ENCODE data around the gene PALD1.
A peak's percentile ranks its signal among the peaks of the same experiment; 100 is the strongest.

The PALD1 gene

DNA sequence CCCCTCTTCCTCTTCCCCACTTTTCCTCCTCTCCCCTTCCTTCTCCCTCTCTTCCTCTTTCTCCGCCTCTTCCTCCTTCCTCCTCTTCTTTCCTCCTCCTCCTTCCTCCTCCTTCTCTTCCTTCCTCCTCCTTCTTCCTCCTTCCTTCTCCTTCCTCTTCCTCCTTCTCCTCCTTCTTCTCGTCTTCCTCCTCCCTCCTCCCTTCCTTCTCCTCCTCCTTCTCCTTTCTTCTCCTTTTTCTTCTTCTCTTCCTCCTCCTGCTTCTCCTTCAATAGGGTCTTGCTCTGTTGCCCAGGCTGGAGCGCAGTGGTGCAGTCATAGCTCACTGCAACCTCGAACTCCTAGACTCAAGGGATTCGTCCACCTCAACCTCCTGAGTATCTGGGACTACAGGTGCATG, 56.9 kb downstream of the PALD1 start:
- no peak for DNase-seq (ENCODE audit: low spot score)

- DNase-seq (ENCODE audit: low spot score) = no peak
Measured at GRCh38 chr10:70536196-70536861, 57.8 kb downstream of the PALD1 start.

DNA sequence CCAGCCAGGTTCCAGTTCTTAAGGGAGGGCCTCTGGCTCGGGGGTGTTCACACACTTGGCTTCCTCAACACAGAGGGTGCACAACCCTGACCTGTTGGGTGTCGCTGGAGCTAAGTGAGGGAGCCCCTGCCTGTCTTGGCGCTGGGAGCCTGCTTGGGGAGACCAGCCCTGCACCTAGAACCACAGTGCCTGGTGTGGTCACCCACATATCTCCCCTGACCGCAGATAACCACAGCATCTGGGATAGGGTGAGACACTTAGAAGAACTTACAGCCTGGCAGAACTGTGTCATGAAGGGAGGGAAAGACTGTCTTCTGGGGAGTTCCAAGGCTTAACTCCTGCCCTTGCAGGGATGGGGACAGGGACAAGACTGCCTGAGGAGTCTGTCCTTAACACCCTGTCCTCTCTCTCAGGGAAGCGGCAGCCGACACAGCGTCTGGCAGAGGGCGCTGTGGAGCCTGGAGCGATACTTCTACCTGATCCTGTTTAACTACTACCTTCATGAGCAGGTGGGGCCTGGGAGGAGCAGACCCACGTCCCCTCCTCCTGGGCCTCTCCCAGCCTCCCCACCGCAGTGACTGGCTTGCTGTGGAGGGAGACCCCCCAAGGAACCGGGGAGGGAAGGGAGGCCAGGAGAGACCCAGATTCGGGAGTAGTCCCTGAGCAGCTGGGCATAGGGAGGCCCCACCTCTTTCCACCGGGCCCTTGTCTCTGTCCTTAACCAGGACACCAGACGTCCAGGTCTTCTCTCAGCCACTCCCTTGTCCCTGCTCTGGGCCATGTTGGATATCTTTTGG, 59.0 kb downstream of the PALD1 start:
- peak; percentile 81 for DNase-seq (ENCODE audit: low spot score)

DNA sequence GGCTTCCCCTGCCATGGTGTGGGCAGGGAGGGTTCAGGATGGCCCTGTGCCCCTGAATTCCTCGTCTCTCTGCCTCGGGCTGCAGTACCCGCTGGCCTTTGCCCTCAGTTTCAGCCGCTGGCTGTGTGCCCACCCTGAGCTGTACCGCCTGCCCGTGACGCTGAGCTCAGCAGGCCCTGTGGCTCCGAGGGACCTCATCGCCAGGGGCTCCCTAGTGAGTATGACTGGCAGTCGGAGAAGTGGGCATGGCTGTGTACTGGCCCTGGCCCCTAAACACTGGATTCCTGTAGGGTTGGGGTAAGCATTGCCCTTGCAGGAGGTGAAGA, 59.6 kb downstream of the PALD1 start:
- DNase-seq (ENCODE audit: low spot score) = no peak

DNA sequence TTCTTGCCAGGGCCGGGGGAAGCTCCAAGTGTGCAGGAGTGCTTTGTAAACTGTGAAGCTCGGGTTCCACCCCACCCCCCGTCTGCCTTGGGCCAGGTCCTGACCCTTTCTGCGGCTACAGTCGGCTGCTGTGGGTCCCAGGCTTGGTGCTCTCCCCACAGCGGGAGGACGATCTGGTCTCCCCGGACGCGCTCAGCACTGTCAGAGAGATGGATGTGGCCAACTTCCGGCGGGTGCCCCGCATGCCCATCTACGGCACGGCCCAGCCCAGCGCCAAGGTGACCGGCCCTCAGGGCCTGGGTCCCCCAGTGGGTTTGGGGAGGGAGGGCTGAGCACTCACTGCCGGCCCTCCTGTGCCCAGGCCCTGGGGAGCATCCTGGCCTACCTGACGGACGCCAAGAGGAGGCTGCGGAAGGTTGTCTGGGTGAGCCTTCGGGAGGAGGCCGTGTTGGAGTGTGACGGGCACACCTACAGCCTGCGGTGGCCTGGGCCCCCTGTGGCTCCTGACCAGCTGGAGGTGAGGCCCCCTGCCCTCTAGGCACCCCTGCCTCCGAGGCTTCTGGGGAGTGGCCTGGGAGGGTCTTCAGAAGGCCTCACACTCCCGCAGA, 60.3 kb downstream of the PALD1 start:
- no peak for DNase-seq (ENCODE audit: low spot score)

DNA sequence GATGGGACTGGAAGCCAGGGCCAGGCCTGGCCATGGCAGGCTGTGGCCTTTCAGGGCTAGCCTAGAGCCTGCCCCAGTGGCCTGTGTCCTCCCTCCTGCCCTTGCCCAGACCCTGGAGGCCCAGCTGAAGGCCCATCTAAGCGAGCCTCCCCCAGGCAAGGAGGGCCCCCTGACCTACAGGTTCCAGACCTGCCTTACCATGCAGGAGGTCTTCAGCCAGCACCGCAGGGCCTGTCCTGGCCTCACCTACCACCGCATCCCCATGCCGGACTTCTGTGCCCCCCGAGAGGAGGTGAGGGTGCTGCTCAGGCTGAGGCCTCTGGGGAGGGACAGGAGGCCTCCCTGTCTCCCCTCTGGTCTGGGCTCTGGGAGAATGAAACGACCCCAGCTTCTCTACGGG, 60.9 kb downstream of the PALD1 start:
- no peak for DNase-seq (ENCODE audit: low spot score)

DNA sequence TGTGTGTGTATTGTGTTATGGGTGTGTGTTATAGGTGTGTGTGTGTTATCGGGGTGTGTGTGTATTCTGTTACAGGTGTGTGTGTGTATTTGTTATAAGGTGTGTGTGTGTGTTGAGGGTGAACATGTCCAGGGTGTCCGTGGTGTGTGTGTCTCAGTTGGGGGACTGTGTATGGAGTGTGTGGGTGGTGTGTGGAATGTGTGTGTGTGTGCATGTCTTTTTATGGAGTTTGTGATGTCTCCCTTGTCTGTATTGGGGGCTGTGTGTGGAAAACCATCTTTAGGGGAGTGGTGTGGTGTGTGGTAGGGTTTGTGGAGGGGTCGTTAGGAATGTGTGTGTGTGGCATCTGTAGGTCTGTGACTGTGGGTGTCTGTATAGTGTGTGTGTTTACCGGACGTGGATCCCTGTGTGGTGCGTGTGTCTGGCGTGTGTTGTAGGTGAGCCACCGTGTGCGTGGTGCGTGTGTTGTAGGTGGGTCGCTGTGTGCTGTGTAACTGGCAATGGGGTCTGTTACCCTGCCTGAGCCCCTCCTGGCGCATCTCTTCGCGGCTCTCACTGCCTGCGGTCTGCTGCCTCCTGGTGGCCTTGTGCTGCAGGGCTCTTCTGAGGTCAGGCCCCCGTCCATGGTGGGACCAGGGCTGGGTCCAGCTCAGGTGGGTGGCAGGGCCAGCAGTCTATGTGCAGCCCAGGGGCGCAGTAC, 61.7 kb downstream of the PALD1 start:
- DNase-seq (ENCODE audit: low spot score) = peak; percentile 84

DNA sequence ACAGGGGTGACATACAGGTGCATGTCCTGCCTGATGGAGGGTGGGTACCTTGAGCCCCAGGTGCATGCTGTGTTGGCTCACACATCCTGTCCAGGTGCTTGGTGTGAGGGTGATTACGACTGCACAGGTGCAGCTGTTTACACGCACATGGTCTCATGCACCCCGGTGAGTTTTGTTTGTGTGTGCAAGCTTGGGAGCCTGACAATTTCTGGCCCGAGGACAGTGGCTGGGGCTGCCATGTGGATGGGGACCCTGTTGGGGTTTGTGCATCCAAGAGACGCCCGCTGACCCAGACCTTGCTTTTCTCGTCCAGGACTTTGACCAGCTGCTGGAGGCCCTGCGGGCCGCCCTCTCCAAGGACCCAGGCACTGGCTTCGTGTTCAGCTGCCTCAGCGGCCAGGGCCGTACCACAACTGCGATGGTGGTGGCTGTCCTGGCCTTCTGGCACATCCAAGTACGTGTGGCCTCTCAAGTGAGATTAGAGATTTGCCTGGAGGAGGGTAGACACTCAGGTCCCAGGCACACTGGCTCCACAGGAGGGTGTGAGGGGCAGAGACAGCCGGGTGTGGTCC, 62.3 kb downstream of the PALD1 start:
- DNase-seq (ENCODE audit: low spot score) = no peak

DNA sequence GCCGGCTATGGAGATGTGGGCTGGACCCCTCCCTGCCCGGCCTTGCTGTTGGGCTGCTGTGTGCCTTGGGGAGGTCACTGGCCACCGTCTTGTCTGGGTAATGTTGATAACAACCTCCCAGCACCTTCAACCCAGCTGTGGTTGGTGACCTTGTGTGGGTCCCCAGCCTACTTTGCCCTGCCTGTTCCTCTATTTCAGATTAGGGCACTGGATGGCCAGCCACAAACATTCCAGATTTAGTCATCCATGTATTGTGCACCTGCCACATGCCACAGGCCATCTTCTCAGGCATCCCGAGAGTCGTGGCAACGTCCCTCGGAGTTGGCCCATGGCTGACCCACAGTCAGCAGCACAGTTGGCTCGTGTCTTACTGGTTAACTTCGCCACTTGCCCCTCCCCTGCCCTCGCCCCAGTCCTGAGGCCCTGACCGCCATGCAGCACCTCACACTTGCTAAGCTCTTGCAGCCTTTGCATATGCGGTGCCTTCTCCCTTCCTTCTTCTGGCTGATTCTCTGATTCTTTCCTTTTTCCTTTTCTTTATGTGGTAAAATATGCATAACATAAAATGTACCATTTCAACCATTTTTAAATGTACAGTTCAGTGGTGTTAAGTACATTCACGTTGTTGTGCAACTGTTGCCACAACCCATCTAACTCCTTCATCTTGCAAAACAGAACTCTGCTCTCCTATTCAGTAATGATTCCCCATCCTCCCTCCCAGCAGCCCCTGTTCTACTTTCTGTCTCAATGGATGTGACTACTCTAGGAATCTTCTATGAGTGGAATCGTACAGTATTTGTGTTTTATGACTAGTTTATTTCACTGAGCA, 63.4 kb downstream of the PALD1 start:
- no peak for DNase-seq (ENCODE audit: low spot score)

DNA sequence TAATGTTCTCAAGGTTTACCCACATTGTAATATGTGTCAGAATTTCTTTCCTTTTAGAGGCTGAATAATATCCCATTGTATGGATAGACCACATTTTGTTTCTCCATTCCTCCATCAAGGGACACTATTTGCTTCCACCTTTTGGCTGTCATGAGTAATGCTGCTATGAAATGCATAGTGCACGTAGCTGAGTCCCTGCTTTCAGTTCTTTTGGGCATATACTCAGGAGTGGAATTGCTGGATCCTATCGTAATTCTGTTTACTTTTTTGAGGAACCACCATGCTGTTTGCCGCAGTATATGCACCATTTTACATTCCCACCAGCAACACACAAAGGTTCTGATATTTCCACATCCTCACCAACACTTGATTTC, 64.0 kb downstream of the PALD1 start:
- no peak for DNase-seq (ENCODE audit: low spot score)

GRCh38 chr10:70543911-70544310, 65.3 kb downstream of the PALD1 start:
- no peak for DNase-seq (ENCODE audit: low spot score)

- no peak for DNase-seq (ENCODE audit: low spot score)
Measured at GRCh38 chr10:70544431-70545340, 66.1 kb downstream of the PALD1 start.

GRCh38 chr10:70546584-70546983, 68.0 kb downstream of the PALD1 start:
- no peak for DNase-seq (ENCODE audit: low spot score)

- no peak for DNase-seq (ENCODE audit: low spot score)
Measured at GRCh38 chr10:70549351-70549961, 70.9 kb downstream of the PALD1 start.

DNA sequence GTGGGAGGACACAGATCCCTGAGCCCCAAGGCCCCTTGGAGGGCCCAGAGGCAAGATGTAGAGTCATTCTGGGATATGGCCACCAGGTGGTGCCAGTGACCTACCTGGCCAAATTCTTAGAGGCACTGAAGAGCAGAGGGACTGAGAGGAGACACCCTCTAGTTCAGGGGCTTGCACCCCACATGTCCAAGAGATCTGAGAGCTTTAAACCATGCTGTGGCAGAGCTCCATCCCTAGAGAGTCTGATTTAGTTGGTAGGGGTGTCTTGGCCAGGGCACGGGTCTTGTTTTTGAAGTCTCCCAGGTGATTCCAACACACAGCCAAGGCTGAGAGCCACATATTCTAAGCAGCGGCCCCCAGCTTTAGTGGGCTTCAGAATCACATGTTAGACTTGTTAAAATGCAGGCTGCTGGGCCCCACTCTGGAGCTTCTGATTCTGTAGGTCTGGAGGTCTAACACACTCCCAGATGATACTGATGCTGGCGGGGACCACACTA, 71.4 kb downstream of the PALD1 start:
- DNase-seq (ENCODE audit: low spot score) = peak; percentile 83

DNA sequence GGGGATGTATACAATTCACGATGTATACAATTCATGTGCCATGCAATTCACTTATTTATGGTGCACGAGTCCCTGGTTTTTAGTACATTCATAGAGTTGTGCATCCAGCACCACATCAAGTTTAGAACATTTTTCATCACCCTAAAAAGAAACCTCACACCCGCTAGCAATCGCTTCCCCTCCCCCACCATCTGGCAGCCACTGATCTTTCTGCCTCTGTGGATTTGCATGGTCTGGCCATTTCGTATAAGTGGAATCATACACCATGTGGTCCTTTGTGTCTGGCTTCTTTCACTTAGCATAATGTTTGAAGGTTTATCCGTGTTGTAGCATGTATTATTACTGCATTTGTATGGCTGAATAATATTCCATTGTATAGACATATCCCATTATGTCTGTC, 71.9 kb downstream of the PALD1 start:
- DNase-seq (ENCODE audit: low spot score) = no peak

DNA sequence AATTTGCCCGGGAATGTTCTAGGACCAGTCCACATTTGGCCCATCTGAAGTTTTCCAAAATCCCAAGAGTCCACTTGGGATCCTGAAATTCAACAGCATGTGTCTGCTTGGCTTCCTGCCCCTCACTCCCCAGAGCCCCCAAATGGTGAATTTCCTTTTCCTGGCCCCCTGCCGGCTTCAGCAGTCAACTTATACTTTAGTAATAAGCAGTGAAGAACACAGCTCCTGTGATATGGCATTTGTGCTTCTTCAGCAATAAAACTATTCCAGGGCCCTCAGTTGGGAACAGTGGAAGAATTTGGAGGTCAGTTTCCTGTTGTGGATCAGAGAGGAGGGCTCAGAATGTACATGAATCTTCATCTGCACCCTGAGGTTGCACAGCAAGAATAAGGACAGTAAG, 72.9 kb downstream of the PALD1 start:
- no peak for DNase-seq (ENCODE audit: low spot score)

DNA sequence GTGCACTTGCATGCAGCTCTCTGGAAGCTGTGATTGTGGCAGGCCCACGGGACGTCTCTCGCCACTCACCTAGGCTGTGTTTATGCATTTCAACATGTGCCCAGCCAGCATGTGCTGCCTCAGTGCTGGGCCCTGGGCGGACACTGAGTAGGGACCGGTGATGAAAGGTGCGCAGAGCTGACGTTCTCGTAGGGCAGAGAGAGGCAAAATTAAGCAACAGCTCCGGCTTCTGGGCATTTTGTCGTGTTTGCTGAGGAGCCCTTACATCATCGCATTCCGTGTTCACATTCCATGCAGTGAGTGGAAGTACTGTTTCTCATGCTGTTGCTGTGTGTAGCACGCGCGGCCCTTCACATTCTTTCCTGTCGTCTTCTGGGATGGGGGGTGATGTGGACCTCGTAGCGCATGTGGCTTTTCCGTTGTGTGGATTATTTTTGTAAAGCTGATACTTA, 73.4 kb downstream of the PALD1 start:
- no peak for DNase-seq (ENCODE audit: low spot score)

DNA sequence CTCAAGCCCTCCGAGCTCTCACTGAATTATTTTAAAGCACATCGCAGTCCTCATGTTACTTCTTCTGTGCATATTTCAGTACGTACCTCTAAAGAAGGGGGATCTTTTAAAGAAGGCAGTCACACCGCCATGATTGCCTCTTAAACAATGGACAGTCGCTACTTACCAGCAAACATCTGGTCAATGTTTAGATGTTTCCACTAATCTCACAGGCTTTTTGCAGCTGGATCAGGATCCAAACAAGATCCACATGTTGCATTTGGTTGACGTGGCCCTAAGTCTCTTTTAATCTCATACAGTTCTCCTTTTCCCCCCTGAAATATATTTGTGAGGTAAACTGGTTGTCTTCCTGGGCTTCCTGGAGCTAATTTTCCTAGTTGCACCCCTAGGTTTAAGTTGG, 74.0 kb downstream of the PALD1 start:
- no peak for DNase-seq (ENCODE audit: low spot score)

- no peak for DNase-seq (ENCODE audit: low spot score)
Measured at GRCh38 chr10:70555371-70555770, 76.8 kb downstream of the PALD1 start.

All from iPS-NIHi11 (cell line).